ENCODE measurements around the gene PLA2G10.
"Not testable (repeated sequence)": the region's sequence is repeated elsewhere in the genome, so short reads cannot be mapped to it uniquely, and the experiment has no call there.

- TF ChIP-seq, protein P1, sequence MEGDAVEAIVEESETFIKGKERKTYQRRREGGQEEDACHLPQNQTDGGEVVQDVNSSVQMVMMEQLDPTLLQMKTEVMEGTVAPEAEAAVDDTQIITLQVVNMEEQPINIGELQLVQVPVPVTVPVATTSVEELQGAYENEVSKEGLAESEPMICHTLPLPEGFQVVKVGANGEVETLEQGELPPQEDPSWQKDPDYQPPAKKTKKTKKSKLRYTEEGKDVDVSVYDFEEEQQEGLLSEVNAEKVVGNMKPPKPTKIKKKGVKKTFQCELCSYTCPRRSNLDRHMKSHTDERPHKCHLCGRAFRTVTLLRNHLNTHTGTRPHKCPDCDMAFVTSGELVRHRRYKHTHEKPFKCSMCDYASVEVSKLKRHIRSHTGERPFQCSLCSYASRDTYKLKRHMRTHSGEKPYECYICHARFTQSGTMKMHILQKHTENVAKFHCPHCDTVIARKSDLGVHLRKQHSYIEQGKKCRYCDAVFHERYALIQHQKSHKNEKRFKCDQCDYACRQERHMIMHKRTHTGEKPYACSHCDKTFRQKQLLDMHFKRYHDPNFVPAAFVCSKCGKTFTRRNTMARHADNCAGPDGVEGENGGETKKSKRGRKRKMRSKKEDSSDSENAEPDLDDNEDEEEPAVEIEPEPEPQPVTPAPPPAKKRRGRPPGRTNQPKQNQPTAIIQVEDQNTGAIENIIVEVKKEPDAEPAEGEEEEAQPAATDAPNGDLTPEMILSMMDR (IDR thresholded peaks at IDR 0.05; ENCODE audit: insufficient read depth, low read length): not testable (repeated sequence)
- TF ChIP-seq GABPA (IDR thresholded peaks at IDR 0.05; ENCODE audit: low read depth): not testable (repeated sequence)
- TF ChIP-seq, protein P2, sequence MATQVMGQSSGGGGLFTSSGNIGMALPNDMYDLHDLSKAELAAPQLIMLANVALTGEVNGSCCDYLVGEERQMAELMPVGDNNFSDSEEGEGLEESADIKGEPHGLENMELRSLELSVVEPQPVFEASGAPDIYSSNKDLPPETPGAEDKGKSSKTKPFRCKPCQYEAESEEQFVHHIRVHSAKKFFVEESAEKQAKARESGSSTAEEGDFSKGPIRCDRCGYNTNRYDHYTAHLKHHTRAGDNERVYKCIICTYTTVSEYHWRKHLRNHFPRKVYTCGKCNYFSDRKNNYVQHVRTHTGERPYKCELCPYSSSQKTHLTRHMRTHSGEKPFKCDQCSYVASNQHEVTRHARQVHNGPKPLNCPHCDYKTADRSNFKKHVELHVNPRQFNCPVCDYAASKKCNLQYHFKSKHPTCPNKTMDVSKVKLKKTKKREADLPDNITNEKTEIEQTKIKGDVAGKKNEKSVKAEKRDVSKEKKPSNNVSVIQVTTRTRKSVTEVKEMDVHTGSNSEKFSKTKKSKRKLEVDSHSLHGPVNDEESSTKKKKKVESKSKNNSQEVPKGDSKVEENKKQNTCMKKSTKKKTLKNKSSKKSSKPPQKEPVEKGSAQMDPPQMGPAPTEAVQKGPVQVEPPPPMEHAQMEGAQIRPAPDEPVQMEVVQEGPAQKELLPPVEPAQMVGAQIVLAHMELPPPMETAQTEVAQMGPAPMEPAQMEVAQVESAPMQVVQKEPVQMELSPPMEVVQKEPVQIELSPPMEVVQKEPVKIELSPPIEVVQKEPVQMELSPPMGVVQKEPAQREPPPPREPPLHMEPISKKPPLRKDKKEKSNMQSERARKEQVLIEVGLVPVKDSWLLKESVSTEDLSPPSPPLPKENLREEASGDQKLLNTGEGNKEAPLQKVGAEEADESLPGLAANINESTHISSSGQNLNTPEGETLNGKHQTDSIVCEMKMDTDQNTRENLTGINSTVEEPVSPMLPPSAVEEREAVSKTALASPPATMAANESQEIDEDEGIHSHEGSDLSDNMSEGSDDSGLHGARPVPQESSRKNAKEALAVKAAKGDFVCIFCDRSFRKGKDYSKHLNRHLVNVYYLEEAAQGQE (IDR thresholded peaks at IDR 0.05; ENCODE audit: insufficient replicate concordance, low read depth): not testable (repeated sequence)
These were observed 9.3 kb upstream of the PLA2G10 start, which contains the start of gene NPIPA3 for GRCh38 chr16:14703156-14704011.

Data from HL-60 (cell line).